OCI-LY3 (cell line): ENCODE data around the gene ADD3.

Source experiments
- H2AFZ ChIP-seq: fragments of 200-600, 300-600 bp; shearing (Covaris generic); 2 replicates; pipeline ENCODE4 v1.6.0; 2014; ENCODE audit warnings: antibody characterized with exemption, low read depth, low read length
- H3K27ac ChIP-seq: fragments of 200-600, 300-600 bp; sonication (generic); 2 replicates; pipeline ENCODE4 v1.5.1; 2014; ENCODE audit warnings: mild to moderate bottlenecking, low read length, moderate library complexity, mixed read lengths
- H3K27me3 ChIP-seq: fragments of 200-600, 300-600 bp; sonication (generic); 2 replicates; pipeline ENCODE4 v1.6.1; 2014; ENCODE audit warnings: low read depth, low read length, mixed read lengths
- H3K36me3 ChIP-seq: fragments of 200-600, 300-600 bp; sonication (generic); replicated peaks from 2 replicates; pipeline ENCODE3; 2014; ENCODE audit warnings: low read depth, low read length, mixed read lengths
- H3K4me1 ChIP-seq: fragments of 300-600, 200-600 bp; sonication (generic); 2 replicates; pipeline ENCODE4 v1.6.1; 2014; ENCODE audit warnings: low read length, mixed read lengths
- H3K4me2 ChIP-seq: fragments of 200-600, 300-600 bp; sonication (generic); 2 replicates; pipeline ENCODE4 v1.6.1; 2014; ENCODE audit warnings: low read length, mixed read lengths
- H3K4me3 ChIP-seq: fragments of 300-600, 200-600 bp; sonication (generic); 2 replicates; pipeline ENCODE4 v1.5.1; 2014; ENCODE audit warnings: antibody characterized with exemption, mild to moderate bottlenecking, low read length, moderate library complexity
- H3K79me2 ChIP-seq: fragments of 300-600, 200-600 bp; shearing (Covaris generic); 2 replicates; pipeline ENCODE4 v1.6.1; 2014; ENCODE audit warnings: mild to moderate bottlenecking, low read length, mixed read lengths
- H3K9ac ChIP-seq: fragments of 300-600, 200-600 bp; shearing (Covaris generic); 2 replicates; pipeline ENCODE4 v1.6.0; 2014; ENCODE audit warnings: mild to moderate bottlenecking, low read length, moderate library complexity
- H3K9me3 ChIP-seq: fragments of 200-600, 300-600 bp; shearing (Covaris generic); 2 replicates; pipeline ENCODE4 v1.6.1; 2014; ENCODE audit warnings: low read length, mixed read lengths; ENCODE audit not compliant: insufficient read depth
- H4K20me1 ChIP-seq: fragments of 200-600, 300-600 bp; sonication (generic); 2 replicates; pipeline ENCODE4 v1.6.1; 2016; ENCODE audit warnings: low read length, mixed read lengths; ENCODE audit not compliant: insufficient read depth
- EZH2phosphoT487 ChIP-seq: fragments of 200-600 bp; shearing (Covaris generic); IDR thresholded peaks from 2 replicates; pipeline ENCODE4 v1.6.1; 2018; ENCODE audit warnings: antibody characterized with exemption, mixed run types, low read depth
- TF ChIP-seq, protein P1 (sequence below): fragments of 200-600, 300-600 bp; sonication (generic); IDR thresholded peaks from 2 replicates; pipeline ENCODE4 v1.5.1; 2014; ENCODE audit warnings: antibody characterized with exemption, low read length, low read depth

ADD3 gene

DNA sequence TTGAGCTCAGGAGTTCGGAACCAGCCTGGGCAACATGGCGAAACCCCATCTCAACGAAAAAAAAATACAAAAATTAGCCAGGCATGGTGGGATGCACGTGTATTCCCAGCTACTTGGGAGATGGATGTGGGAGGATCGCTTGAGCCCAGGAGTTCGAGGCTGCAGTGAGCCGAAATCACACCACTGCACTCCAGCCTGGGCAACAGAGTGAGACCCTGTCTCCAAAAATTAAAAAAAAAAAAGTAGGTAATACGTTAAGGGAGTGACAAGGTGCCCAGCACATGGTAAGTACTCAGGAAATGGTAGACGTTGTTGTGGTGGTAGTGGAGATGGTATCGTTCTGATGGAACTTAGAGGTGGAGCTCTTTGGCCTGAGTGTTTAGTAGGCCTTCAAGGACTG is 43.5 kb upstream of the ADD3 start:
- H3K27me3 ChIP-seq = peaks cover 12% of the 10 kb centered on the region; the same call in 1 of the 2 replicates
- H3K9ac ChIP-seq = no peak overlapping the region
- no peak overlapping the region for H3K4me3 ChIP-seq
- H3K36me3 ChIP-seq = no peaks in the 10 kb centered on the region
- no peak overlapping the region for H3K4me2 ChIP-seq
- H2AFZ ChIP-seq = no peak overlapping the region
- TF ChIP-seq, protein P1, sequence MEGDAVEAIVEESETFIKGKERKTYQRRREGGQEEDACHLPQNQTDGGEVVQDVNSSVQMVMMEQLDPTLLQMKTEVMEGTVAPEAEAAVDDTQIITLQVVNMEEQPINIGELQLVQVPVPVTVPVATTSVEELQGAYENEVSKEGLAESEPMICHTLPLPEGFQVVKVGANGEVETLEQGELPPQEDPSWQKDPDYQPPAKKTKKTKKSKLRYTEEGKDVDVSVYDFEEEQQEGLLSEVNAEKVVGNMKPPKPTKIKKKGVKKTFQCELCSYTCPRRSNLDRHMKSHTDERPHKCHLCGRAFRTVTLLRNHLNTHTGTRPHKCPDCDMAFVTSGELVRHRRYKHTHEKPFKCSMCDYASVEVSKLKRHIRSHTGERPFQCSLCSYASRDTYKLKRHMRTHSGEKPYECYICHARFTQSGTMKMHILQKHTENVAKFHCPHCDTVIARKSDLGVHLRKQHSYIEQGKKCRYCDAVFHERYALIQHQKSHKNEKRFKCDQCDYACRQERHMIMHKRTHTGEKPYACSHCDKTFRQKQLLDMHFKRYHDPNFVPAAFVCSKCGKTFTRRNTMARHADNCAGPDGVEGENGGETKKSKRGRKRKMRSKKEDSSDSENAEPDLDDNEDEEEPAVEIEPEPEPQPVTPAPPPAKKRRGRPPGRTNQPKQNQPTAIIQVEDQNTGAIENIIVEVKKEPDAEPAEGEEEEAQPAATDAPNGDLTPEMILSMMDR = no peak
- no peak for TF ChIP-seq EZH2phosphoT487
- no peaks in the 10 kb centered on the region for H4K20me1 ChIP-seq
- H3K4me1 ChIP-seq = peaks cover 7% of the 10 kb centered on the region; the same call in 1 of the 2 replicates
- H3K79me2 ChIP-seq = no peaks in the 10 kb centered on the region
- H3K9me3 ChIP-seq = no peaks in the 10 kb centered on the region
- H3K27ac ChIP-seq = no peak overlapping the region

DNA sequence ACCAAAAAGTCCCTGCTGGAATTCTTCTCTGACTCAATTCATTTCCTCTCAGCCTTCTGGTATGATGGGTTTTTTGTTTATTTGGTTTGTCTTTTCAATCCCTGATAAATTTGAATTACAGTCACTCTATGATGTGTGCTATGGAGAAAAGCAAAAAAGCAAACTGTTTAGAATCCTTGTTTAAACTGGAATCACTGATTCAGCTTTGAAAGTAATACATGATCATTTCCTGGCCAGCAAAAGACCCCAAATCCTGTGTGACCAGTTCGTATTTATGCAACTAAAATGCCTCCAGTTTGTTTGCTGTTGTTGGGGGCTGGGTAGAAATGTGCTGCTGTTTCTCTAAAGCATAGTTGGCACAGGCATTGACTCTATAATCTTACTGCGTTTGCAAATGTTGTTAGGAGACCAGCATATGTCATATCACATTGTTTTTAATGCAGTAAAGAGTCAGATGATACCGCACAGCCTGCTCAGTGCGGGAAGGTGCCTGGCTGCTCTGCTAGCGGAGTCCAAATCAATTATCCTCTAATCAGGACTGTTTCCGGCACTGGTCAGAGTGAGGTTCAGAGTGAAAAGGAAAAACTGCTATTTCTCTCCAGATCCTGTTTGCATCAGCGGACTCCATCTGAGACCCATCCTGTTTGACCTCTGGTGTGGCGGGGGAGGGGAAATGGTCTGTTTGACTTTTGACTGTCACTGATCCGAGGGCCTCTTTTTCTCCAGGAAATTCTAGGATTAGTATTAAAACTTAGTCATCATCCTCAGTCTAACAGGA is 40.6 kb upstream of the ADD3 start:
- no peak overlapping the region for H2AFZ ChIP-seq
- no peak overlapping the region for H3K4me2 ChIP-seq
- no peaks in the 10 kb centered on the region for H4K20me1 ChIP-seq
- no peak overlapping the region for H3K4me3 ChIP-seq
- H3K36me3 ChIP-seq = no peaks in the 10 kb centered on the region
- peaks cover 4% of the 10 kb centered on the region; the same call in 1 of the 2 replicates for H3K4me1 ChIP-seq
- no peaks in the 10 kb centered on the region for H3K9me3 ChIP-seq
- no peaks in the 10 kb centered on the region for H3K79me2 ChIP-seq
- no peak for TF ChIP-seq EZH2phosphoT487
- TF ChIP-seq, protein P1 = no peak
- H3K27ac ChIP-seq = no peak overlapping the region
- peaks cover 18% of the 10 kb centered on the region for H3K27me3 ChIP-seq
- H3K9ac ChIP-seq = no peak overlapping the region

DNA sequence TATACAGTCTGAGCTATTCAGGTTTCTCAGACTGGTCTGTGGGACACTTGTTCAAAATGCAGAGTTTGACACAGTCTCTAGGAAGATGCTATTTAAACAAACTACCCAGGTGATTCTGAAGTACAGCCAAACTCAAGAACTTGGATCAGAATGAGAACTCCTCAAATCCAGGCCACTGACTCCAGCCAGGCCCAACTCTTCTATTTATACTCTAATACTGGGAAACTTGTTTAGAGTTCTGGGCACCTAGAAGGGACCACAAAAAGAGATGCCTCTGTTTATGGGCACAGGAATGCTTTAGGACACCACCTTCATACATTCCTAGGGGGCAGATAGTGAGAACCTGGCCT is 40.1 kb upstream of the ADD3 start:
- H3K4me3 ChIP-seq = no peak overlapping the region
- H3K4me1 ChIP-seq = no peaks in the 10 kb centered on the region
- H4K20me1 ChIP-seq = no peaks in the 10 kb centered on the region
- H3K36me3 ChIP-seq = no peaks in the 10 kb centered on the region
- no peak overlapping the region for H3K4me2 ChIP-seq
- H3K9me3 ChIP-seq = no peaks in the 10 kb centered on the region
- H3K27me3 ChIP-seq = peaks cover 22% of the 10 kb centered on the region
- TF ChIP-seq, protein P1 = no peak
- no peak for TF ChIP-seq EZH2phosphoT487
- H3K9ac ChIP-seq = no peak overlapping the region
- H3K27ac ChIP-seq = no peak overlapping the region
- no peaks in the 10 kb centered on the region for H3K79me2 ChIP-seq
- H2AFZ ChIP-seq = no peak overlapping the region

DNA sequence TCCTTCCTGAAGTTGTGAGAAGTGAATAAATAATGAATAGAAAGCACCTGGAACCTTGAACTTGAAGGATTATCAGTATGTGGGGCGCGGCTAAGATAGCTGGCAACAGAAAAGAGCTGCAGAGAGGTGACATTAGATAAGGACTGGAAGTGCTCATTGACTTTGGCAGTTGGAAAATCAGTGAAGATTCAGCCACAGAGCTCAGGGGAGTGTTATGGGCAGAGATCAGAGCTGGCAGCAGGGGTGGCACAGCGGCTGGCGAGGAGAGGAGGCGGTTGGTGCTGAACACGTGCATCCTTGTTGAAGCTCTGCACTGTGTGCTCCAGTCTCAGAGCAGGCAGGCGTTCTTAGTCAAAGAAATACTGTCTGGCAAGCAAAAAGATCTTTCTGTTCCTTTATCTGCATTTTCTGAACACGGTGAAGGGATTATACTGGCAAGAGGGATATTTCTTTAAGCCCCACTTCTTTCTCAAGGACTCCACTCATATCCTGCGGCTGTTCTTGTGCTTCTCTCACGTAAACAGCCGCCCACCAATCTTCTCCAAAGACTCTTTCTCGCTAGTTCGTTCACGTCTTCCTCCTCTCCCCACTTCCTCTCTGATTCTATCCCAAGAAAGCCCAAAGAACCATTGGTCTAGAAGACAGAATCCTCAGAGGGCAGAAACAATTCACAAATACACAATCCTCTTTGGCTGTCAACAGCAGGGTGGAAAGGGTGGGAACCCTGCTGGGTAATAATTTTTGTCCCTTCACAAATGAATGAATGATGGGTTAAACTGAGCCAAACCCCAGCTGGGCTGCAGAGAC is 38.6 kb upstream of the ADD3 start:
- TF ChIP-seq EZH2phosphoT487 = no peak
- TF ChIP-seq, protein P1 = no peak
- no peaks in the 10 kb centered on the region for H3K4me1 ChIP-seq
- no peak overlapping the region for H3K27ac ChIP-seq
- H3K9ac ChIP-seq = no peak overlapping the region
- no peak overlapping the region for H2AFZ ChIP-seq
- H4K20me1 ChIP-seq = no peaks in the 10 kb centered on the region
- H3K4me2 ChIP-seq = no peak overlapping the region
- no peaks in the 10 kb centered on the region for H3K9me3 ChIP-seq
- H3K4me3 ChIP-seq = no peak overlapping the region
- H3K27me3 ChIP-seq = peaks cover 27% of the 10 kb centered on the region
- H3K36me3 ChIP-seq = no peaks in the 10 kb centered on the region
- no peaks in the 10 kb centered on the region for H3K79me2 ChIP-seq
